HG03175 (cell line): Measurements from ENCODE around the gene ADAMTSL3.
"Not testable (repeated sequence)": the region's sequence is repeated elsewhere in the genome, so short reads cannot be mapped to it uniquely, and the experiment has no call there.

Source experiments
- ATAC-seq: cut with Tn5 transposase; IDR thresholded peaks from one replicate; pipeline ENCODE4 v1.9.1; 2021; ENCODE audit warnings: mild to moderate bottlenecking, moderate library complexity; ENCODE audit not compliant: unreplicated experiment

ADAMTSL3 gene

DNA sequence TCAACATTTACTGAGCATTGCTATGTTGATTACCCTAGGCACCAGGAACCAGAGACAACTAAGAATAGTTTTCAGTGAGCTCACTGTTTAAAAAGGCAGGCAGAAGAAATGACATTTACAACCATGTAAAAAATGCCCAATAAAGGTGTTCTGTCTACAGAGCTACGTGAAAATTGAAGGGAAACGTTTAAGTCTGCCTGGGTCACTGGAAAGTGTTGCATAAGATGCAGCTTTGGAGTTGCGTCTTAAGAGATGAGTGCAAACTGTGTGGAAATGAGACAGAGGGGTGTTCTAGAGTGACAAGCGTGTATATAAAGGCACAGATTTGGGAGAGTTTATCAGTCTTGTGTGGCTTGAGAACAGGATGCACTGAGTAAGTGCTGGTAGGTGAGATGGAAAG lies 303.0 kb downstream of the ADAMTSL3 start:
- ATAC-seq: no peak

- no peak for ATAC-seq
Measured at GRCh38 chr15:83959477-83959876, 305.6 kb downstream of the ADAMTSL3 start.

GRCh38 chr15:83960192-83960829 lies 306.4 kb downstream of the ADAMTSL3 start:
- no peak for ATAC-seq

GRCh38 chr15:83961311-83961710 lies 307.4 kb downstream of the ADAMTSL3 start:
- no peak for ATAC-seq

DNA sequence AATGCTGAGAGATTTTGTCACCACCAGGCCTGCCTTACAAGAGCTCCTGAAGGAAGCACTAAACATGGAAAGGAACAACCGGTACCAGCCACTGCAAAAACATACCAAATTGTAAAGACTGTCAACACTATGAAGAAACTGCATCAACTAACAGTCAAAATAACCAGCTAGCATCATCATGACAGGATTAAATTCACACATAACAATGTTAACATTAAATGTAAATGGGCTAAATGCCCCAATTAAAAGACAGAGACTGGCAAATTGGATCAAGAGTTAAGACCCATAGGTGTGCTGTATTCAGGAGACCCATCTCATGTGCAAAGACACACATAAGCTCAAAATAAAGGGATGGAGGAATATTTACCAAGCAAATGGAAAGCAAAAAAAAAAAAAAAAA lies 311.0 kb downstream of the ADAMTSL3 start:
- not testable (repeated sequence) for ATAC-seq

GRCh38 chr15:83970295-83970890 lies 316.5 kb downstream of the ADAMTSL3 start:
- ATAC-seq: no peak

DNA sequence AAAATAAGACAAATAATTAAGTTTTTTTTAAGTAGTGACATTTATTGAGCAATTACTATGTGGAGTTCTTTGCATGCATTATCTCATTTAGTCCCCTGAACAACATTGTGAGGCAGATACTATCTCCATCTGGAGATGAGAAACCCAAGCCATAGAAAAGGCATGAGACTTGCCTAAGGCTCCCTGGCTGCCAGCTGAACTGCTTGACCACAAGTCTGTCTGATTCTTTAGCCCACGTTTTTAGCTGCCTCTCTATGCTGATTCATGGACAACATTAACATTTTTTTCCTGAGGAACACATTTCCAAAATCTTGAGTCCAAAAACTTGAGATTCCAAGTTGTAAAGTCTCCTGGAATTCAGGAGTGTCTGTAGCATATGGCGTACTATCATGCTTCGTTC lies 318.1 kb downstream of the ADAMTSL3 start:
- ATAC-seq: no peak

DNA sequence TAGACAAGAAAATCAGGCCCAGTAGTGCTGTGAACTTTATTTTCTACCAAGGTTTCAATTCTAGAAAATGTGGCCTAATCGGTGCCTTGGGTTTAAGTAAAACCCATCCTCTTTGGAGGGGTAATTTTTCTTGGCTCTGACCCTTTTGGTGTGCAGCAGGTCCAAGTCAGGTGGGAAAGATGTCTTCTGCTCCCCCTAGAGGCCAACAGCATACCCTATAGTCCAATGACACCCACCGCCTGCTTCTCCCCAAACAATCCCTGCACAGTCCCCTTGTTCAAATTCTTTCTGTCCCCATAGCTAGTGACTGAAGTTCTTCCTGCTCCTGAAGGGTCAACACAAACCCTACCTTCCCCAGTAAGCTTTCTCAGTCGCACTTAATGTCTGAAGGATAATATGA lies 319.9 kb downstream of the ADAMTSL3 start:
- ATAC-seq: peak; percentile 89

DNA sequence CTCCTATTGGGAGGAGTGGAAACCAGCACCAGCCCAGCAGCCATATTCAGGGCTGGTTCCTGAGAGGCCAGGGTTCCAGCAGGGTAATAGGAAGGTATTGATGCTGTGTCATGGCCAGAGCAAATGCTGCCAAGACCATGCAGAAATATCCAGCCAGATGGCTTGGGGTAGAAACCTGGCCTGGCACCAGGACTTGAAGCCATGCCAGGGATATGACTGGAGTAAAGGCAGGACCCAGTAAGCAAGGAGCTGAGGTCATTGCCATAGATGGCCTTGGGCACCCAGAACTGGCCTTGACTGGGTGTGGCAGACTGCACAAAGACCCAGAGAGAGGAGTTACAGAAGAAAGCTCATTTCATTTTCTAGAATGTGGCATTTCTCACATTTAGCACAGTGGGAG lies 324.1 kb downstream of the ADAMTSL3 start:
- no peak for ATAC-seq

DNA sequence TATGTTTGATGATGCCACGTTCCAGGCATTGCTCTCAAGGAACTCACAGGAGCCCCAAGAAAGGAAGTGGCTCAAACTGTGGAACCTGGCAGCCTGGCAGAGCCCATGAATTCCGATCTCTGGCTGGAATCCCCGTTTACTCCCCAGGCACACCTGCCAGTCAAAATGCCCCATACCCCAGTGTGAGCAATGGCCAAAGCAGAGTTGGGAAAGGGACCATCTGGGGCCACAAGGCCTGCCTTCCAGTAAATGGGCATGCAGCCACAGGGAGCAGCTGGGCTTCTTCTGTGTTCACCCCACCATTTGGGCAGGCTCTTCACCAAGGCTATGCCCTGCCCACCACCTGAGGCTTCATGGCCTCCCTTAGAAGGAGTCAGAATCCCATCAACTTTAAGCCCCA lies 324.7 kb downstream of the ADAMTSL3 start:
- ATAC-seq: no peak

- no peak for ATAC-seq
Measured at GRCh38 chr15:83980637-83981036, 326.7 kb downstream of the ADAMTSL3 start.

- ATAC-seq: no peak
Measured at GRCh38 chr15:83982748-83983147, 328.8 kb downstream of the ADAMTSL3 start.

- ATAC-seq: peak; percentile 91
Measured at GRCh38 chr15:83983634-83984458, 329.9 kb downstream of the ADAMTSL3 start.

- no peak for ATAC-seq
Measured at GRCh38 chr15:83984601-83985000, 330.7 kb downstream of the ADAMTSL3 start.

DNA sequence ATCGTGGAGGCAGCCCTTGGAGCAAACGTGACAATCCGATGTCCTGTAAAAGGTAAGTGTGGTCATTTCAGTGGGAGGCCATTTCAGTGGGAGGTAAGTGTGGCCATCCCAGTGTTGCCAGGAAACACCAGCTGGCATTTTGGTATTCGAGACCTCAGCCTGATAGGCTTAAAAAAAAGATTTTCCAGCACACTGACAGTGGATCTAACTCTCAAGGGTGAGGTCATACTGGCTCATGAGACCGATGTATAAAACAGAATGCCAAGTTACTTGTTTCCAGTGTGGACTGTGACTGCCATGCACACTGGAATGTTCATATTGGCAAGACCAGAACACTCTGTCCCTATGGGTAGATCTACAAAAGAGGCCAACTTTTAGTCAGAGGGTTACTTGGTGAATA lies 337.2 kb downstream of the ADAMTSL3 start:
- no peak for ATAC-seq

GRCh38 chr15:83992324-83993031 lies 338.6 kb downstream of the ADAMTSL3 start:
- peak; percentile 73 for ATAC-seq

GRCh38 chr15:83993591-83993990 lies 339.7 kb downstream of the ADAMTSL3 start:
- ATAC-seq: no peak

GRCh38 chr15:83998486-83998885 lies 344.6 kb downstream of the ADAMTSL3 start:
- ATAC-seq: no peak

DNA sequence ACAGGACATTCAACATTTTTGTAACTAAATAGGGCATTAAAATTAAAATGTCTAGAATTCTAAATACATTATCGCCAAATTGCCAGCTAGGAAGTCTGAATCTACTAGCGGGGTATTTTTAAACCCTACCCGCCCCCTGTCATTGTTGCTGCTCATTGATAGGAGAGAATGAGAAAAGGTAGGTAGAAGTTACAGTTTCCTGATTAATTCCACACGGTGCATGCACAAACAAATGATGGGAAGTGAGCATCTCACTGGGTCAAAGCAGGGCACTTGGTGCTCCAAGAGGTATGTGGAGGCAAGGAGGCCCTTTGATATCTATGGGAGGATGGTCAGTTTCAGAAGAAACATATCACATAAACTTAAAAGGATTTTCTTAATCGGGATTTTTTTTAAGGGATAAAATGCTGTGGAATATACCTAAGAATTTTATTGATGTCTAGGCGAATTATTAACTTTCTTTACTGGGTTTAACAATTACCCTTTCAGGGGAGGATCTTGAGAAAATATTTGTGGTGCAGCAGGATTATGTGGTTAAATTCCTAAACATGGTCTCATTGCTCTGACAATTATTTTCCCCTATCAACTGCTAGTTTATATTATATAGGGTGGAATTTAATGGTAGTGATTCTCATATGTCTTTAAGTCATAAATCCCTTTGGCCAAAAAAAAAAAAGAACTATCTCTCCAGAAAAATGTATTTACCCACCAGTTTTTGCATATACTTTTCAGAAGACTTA lies 345.6 kb downstream of the ADAMTSL3 start:
- no peak for ATAC-seq

- ATAC-seq: no peak
Measured at GRCh38 chr15:84001037-84001436, 347.1 kb downstream of the ADAMTSL3 start.

GRCh38 chr15:84001655-84002054 lies 347.7 kb downstream of the ADAMTSL3 start:
- ATAC-seq: no peak
